ENCODE measurements around the gene RNMT.
A peak's percentile ranks its signal among the peaks of the same experiment; 100 is the strongest.
"Not testable (repeated sequence)": the region's sequence is repeated elsewhere in the genome, so short reads cannot be mapped to it uniquely, and the experiment has no call there.

The RNMT gene

DNA sequence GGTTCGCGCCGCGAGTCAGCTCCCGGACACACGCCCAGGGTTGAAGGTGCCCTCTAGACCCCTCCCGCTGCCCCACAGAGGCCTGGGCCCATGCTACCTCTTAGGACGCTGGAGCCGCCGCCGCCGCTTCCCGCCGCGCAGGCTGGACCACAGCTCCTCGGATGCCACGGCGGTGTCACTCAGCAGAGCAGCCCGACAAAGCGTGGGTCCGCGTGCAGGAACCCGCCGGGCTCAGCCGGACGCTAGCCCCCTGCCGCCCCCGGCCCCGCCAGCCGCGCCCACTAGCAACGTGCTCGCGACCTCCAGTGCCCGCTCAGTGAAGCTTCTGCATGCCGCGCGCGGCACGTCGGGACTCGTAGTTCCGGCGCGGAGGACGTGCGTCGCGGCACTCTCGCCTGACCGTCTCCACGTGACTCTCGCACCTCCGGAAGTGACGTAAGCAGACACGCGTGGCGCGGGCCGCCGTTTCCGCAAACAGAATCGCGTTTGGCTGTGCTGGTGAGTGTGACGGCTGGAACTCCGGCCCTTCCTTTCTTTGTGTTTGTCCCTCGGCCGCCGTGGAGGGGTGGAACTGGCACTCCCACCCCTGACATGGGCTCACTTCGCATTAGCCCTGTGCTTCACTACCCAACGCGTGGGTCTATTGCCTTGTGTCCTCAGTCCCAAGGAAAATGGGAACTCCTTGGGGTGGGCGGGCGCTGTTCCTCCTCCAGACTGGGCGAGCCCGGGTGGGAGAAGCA lies at the start of gene RNMT, which contains the start of gene FAM210A:
RNMT (plus strand) TSS at position 442 of the 740 bp plus-strand sequence. CDS start 4,845 bp downstream, outside the sequence.
FAM210A (minus strand) TSS at position 327 of the 740 bp plus-strand sequence. CDS start 44,481 bp downstream, outside the sequence.
- DNase-seq (ENCODE audit: low read depth in 2 of 2) = peak; percentile 96 to 97
- TF ChIP-seq CTCF (IDR thresholded peaks at IDR 0.05; ENCODE audit: low read depth, low read length) = no peak
- peak within 1 kb of the TSS; percentile 89 to 98 for H3K4me3 ChIP-seq (replicated peaks in 1 of 2; ENCODE audit: low read depth in 2 of 2, low read length in 2 of 2)

- H3K4me3 ChIP-seq (replicated peaks in 1 of 2; ENCODE audit: low read depth in 2 of 2, low read length in 2 of 2); DNase-seq (ENCODE audit: low read depth in 2 of 2): not testable (repeated sequence)
Observed at GRCh38 chr18:13677350-13677749, 49.1 kb upstream of the RNMT start.

GRCh38 chr18:13680612-13681011 lies 45.9 kb upstream of the RNMT start:
- H3K4me3 ChIP-seq (replicated peaks in 1 of 2; ENCODE audit: low read depth in 2 of 2, low read length in 2 of 2) = no peak overlapping the region
- TF ChIP-seq CTCF (IDR thresholded peaks at IDR 0.05; ENCODE audit: low read depth, low read length) = peak; percentile 31
- DNase-seq (ENCODE audit: low read depth in 2 of 2) = peak in 1 of 2 donors; percentile 12

GRCh38 chr18:13681701-13682100 lies 44.8 kb upstream of the RNMT start:
- no peak for DNase-seq (ENCODE audit: low read depth in 2 of 2)
- TF ChIP-seq CTCF (IDR thresholded peaks at IDR 0.05; ENCODE audit: low read depth, low read length) = no peak
- no peak overlapping the region for H3K4me3 ChIP-seq (replicated peaks in 1 of 2; ENCODE audit: low read depth in 2 of 2, low read length in 2 of 2)

- no peak for TF ChIP-seq CTCF (IDR thresholded peaks at IDR 0.05; ENCODE audit: low read depth, low read length)
- DNase-seq (ENCODE audit: low read depth in 2 of 2) = no peak
- H3K4me3 ChIP-seq (replicated peaks in 1 of 2; ENCODE audit: low read depth in 2 of 2, low read length in 2 of 2) = no peak overlapping the region
Observed at GRCh38 chr18:13684546-13684945, 41.9 kb upstream of the RNMT start.

GRCh38 chr18:13688191-13689136 lies 38.0 kb upstream of the RNMT start:
- no peak for TF ChIP-seq CTCF (IDR thresholded peaks at IDR 0.05; ENCODE audit: low read depth, low read length)

DNA sequence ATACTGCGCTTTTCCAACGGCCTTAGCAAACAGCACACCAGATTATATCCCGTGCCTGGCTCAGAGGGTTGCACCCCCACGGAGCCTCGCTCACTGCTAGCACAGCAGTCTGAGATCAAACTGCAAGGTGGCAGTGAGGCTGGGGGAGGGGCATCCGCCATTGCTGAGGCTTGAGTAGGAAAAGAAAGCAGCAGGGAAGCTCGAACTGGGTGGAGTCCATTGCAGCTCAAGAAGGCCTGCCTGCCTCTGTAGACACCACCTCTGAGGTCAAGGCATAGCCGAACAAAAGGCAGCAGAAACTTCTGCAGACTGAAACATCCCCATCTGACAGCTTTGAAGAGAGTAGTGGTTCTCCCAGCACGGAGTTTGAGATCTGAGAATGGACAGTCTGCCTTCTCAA lies 36.4 kb upstream of the RNMT start:
- H3K4me3 ChIP-seq (replicated peaks in 1 of 2; ENCODE audit: low read depth in 2 of 2, low read length in 2 of 2); DNase-seq (ENCODE audit: low read depth in 2 of 2): not testable (repeated sequence)

More at GRCh38 chr18:13688191-13689136, 38.0 kb upstream of the RNMT start:
- no peak for DNase-seq (ENCODE audit: low read depth in 2 of 2)
- no peak overlapping the region for H3K4me3 ChIP-seq (replicated peaks in 1 of 2; ENCODE audit: low read depth in 2 of 2, low read length in 2 of 2)

- not testable (repeated sequence) for DNase-seq (ENCODE audit: low read depth in 2 of 2); H3K4me3 ChIP-seq (replicated peaks in 1 of 2; ENCODE audit: low read depth in 2 of 2, low read length in 2 of 2)
Observed at GRCh38 chr18:13695337-13695736, 31.1 kb upstream of the RNMT start.
